Measurements from ENCODE around the gene CHST6.
"Not testable (repeated sequence)": the region's sequence is repeated elsewhere in the genome, so short reads cannot be mapped to it uniquely, and the experiment has no call there.

DNA sequence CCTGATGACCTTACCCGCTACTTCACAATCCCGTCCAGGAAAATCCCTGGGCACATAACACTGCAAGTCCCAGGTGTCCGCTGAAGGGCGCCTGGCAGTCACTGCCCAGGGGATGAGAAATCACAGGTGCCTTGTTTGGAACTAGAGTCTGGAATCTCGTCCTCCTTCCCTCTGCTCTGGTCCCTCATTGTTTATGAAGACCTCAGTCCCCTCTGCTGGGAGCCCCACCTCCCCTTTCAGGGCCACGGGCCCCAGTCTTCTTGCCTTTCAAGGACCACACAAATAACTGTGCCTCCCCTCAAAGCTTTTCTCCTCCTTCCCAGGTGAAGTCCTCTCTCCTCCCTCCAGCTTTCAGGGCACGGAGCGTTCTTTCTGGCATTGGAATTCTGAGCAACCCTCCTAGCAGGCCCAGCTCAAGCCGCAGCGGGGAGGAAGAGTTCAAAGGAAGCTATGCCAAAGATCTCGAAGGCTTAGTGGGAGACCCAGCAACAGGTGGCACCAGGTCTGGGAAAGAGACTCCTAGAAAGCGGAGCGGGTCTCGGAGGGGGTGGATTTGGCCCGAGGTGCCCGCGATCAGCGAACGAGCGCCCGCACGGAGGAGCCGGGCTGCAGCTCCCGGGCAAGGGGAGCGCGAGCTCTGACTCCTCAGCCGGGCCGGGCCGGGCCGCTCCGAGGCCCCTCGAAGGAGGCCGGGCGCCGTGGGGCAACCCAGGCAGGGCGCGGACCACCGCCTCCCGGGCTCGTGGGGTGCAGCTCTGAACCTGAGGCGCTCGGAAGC is 21.1 kb upstream of the CHST6 start:
- TF ChIP-seq, protein P1, sequence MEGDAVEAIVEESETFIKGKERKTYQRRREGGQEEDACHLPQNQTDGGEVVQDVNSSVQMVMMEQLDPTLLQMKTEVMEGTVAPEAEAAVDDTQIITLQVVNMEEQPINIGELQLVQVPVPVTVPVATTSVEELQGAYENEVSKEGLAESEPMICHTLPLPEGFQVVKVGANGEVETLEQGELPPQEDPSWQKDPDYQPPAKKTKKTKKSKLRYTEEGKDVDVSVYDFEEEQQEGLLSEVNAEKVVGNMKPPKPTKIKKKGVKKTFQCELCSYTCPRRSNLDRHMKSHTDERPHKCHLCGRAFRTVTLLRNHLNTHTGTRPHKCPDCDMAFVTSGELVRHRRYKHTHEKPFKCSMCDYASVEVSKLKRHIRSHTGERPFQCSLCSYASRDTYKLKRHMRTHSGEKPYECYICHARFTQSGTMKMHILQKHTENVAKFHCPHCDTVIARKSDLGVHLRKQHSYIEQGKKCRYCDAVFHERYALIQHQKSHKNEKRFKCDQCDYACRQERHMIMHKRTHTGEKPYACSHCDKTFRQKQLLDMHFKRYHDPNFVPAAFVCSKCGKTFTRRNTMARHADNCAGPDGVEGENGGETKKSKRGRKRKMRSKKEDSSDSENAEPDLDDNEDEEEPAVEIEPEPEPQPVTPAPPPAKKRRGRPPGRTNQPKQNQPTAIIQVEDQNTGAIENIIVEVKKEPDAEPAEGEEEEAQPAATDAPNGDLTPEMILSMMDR (conservative IDR thresholded peaks at IDR 0.05; ENCODE audit: low read depth, low read length) = not testable (repeated sequence)
- TF ChIP-seq EZH2phosphoT487 (IDR thresholded peaks at IDR 0.05; ENCODE audit: borderline replicate concordance, low read length) = not testable (repeated sequence)
